ENCODE results near the gene OTUD6A.

The OTUD6A gene, protein sequence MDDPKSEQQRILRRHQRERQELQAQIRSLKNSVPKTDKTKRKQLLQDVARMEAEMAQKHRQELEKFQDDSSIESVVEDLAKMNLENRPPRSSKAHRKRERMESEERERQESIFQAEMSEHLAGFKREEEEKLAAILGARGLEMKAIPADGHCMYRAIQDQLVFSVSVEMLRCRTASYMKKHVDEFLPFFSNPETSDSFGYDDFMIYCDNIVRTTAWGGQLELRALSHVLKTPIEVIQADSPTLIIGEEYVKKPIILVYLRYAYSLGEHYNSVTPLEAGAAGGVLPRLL

GRCh38 chrX:70062076-70062475 lies at the start of gene OTUD6A:
Gene OTUD6A (plus strand): TSS chrX:70062457. CDS start chrX:70062525, 68 bp downstream.
- H2AFZ ChIP-seq (ENCODE audit: low read length): no peak within 1 kb of the TSS
- no peaks in the 10 kb centered on the region for H3K27me3 ChIP-seq (ENCODE audit: insufficient read depth, low read length, poor library complexity, severe bottlenecking)
- no peak within 1 kb of the TSS for H3K9ac ChIP-seq (ENCODE audit: low read depth, low read length, poor library complexity, severe bottlenecking)
- no peaks in the 10 kb centered on the region for H3K4me1 ChIP-seq (ENCODE audit: insufficient read depth, low read length, poor library complexity, severe bottlenecking)
- TF ChIP-seq EZH2phosphoT487 (IDR thresholded peaks at IDR 0.05; ENCODE audit: borderline replicate concordance): no peak
- TF ChIP-seq CTCF (conservative IDR thresholded peaks at IDR 0.05; ENCODE audit: low read length): no peak
- no peak within 1 kb of the TSS for H3K4me3 ChIP-seq (ENCODE audit: low read length, poor library complexity, severe bottlenecking)
- H3K9me3 ChIP-seq (ENCODE audit: insufficient read depth, low read depth, low read length): no peaks in the 10 kb centered on the region
- H3F3A ChIP-seq (ENCODE audit: low read depth): no peaks in the 10 kb centered on the region
- H3K9me2 ChIP-seq (replicated peaks; ENCODE audit: low read depth, low read length): no peaks in the 10 kb centered on the region
- H3K79me2 ChIP-seq (ENCODE audit: insufficient read depth, low read length): no peaks in the 10 kb centered on the region
- H4K20me1 ChIP-seq (ENCODE audit: insufficient read depth, low read length, poor library complexity, severe bottlenecking): no peaks in the 10 kb centered on the region
- no peaks in the 10 kb centered on the region for H3K36me3 ChIP-seq (ENCODE audit: insufficient read depth, low read length)
- H3K4me2 ChIP-seq (ENCODE audit: low read depth, low read length, poor library complexity, severe bottlenecking): no peak within 1 kb of the TSS

- TF ChIP-seq CTCF (conservative IDR thresholded peaks at IDR 0.05; ENCODE audit: low read length): no peak
- TF ChIP-seq EZH2phosphoT487 (IDR thresholded peaks at IDR 0.05; ENCODE audit: borderline replicate concordance): no peak
- H3K4me3 ChIP-seq (ENCODE audit: low read length, poor library complexity, severe bottlenecking): no peak overlapping the region
- H3K4me1 ChIP-seq (ENCODE audit: insufficient read depth, low read length, poor library complexity, severe bottlenecking): no peaks in the 10 kb centered on the region
- no peak overlapping the region for H3K4me2 ChIP-seq (ENCODE audit: low read depth, low read length, poor library complexity, severe bottlenecking)
- no peaks in the 10 kb centered on the region for H3K79me2 ChIP-seq (ENCODE audit: insufficient read depth, low read length)
- H2AFZ ChIP-seq (ENCODE audit: low read length): no peak overlapping the region
- H3K36me3 ChIP-seq (ENCODE audit: insufficient read depth, low read length): no peaks in the 10 kb centered on the region
- H3K9me3 ChIP-seq (ENCODE audit: insufficient read depth, low read depth, low read length): no peaks in the 10 kb centered on the region
- no peaks in the 10 kb centered on the region for H3F3A ChIP-seq (ENCODE audit: low read depth)
- H4K20me1 ChIP-seq (ENCODE audit: insufficient read depth, low read length, poor library complexity, severe bottlenecking): no peaks in the 10 kb centered on the region
- H3K9me2 ChIP-seq (replicated peaks; ENCODE audit: low read depth, low read length): no peaks in the 10 kb centered on the region
- no peaks in the 10 kb centered on the region for H3K27me3 ChIP-seq (ENCODE audit: insufficient read depth, low read length, poor library complexity, severe bottlenecking)
- H3K9ac ChIP-seq (ENCODE audit: low read depth, low read length, poor library complexity, severe bottlenecking): no peak overlapping the region
Measured at GRCh38 chrX:70012756-70013155, 49.5 kb upstream of the OTUD6A start.

DNA sequence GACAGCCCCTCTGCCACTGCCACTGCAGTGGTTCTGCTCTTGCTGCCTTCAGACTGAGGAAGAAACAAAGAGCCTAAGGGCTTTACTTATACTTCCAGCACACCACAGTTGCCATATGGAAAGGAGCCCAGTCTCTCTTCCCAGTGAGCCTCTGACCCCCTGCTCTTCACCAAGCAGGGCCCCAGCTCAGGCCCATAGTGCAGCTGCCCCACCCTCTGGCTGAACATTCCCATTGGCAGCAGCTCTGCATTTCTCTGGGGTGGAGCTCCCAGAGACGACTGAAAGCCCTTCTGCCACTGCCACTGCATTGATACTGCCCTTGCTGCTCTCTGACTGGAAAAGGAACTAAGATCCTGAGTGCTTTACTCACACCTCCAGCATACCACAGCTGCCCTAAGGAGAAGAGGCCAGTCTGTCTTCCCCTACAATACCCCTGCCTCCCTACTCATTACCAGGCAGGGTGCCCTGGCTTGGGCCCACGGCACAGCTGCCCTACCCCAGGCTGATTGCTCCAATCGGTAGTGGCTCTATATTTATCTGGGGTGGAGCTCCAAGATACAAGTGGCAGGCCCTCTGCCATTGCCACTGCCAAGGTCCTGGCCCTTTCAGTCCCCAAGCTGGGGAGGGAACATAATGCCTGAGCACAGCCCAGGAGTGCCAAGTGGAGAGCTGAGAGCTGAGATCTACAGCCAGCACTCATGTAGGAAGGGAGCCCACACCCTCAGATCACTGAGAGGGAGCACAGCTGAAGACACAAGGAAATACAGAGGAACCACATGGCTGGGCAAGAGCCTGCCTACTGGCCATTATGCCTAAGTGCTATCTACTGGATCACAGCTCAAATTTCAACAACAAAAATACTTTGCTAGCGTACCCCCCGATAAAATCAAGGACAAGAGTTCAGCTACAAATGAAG lies 48.5 kb upstream of the OTUD6A start:
- no peak for TF ChIP-seq EZH2phosphoT487 (IDR thresholded peaks at IDR 0.05; ENCODE audit: borderline replicate concordance)
- no peak for TF ChIP-seq CTCF (conservative IDR thresholded peaks at IDR 0.05; ENCODE audit: low read length)
- Histone ChIP-seq H3K79me2 (ENCODE audit: insufficient read depth, low read length) (no peaks in the 10 kb centered on the region), H3K27me3 (ENCODE audit: insufficient read depth, low read length, poor library complexity, severe bottlenecking) (no peaks in the 10 kb centered on the region), H2AFZ (ENCODE audit: low read length) (no peak overlapping the region), H3K36me3 (ENCODE audit: insufficient read depth, low read length) (no peaks in the 10 kb centered on the region), H3K9ac (ENCODE audit: low read depth, low read length, poor library complexity, severe bottlenecking) (no peak overlapping the region), H3K4me1 (ENCODE audit: insufficient read depth, low read length, poor library complexity, severe bottlenecking) (no peaks in the 10 kb centered on the region), H3K9me2 (replicated peaks; ENCODE audit: low read depth, low read length) (no peaks in the 10 kb centered on the region), H3K4me3 (ENCODE audit: low read length, poor library complexity, severe bottlenecking) (no peak overlapping the region), H3K4me2 (ENCODE audit: low read depth, low read length, poor library complexity, severe bottlenecking) (no peak overlapping the region), H4K20me1 (ENCODE audit: insufficient read depth, low read length, poor library complexity, severe bottlenecking) (no peaks in the 10 kb centered on the region), H3F3A (ENCODE audit: low read depth) (no peaks in the 10 kb centered on the region), H3K9me3 (ENCODE audit: insufficient read depth, low read depth, low read length) (no peaks in the 10 kb centered on the region)

Data from Loucy (cell line).